Colonic mucosa (tissue), 4 donors: ENCODE results near the gene NFASC. TPM values are rescaled to one million over a fixed set of nuclear protein-coding genes. Genes with fewer than 3 reads are reported as not detected.

Source experiments
- DNase-seq: peaks from one replicate; pipeline ENCODE4 v3.0.0-alpha.2; 2020
- H3K27ac ChIP-seq: fragments of 200-600 bp; one replicate; pipeline ENCODE4 v1.8.0; 2021
- H3K27me3 ChIP-seq: fragments of 200-600 bp; one replicate; pipeline ENCODE4 v1.8.0; 2021
- H3K36me3 ChIP-seq: fragments of 200-600 bp; one replicate; pipeline ENCODE4 v1.8.0; 2021
- H3K4me1 ChIP-seq: fragments of 200-600 bp; one replicate; pipeline ENCODE4 v1.8.0; 2021; ENCODE audit warnings: mild to moderate bottlenecking
- H3K4me3 ChIP-seq: fragments of 200-600 bp; one replicate; pipeline ENCODE4 v1.8.0; 2021
- H3K9ac ChIP-seq, 2 donors: one replicate each; pipeline ENCODE4 v1.7.0; 2013; ENCODE audit warnings: control low read depth in 2 of 2, low read depth in 2 of 2, low read length in 2 of 2
- H3K9me3 ChIP-seq: fragments of 200-600 bp; one replicate; pipeline ENCODE4 v1.8.0; 2021
- intact Hi-C: fragments of 100-400 bp; cut with DNase I; formaldehyde crosslinking; loops from one replicate; pipeline ENCODE4 v1.14.1; 2022
- total RNA-seq, 2 donors: library from RNA; stranded (reverse); fragmentation: NEBNext Ultra II Directional in 1 of 2; extraction: Animal tissue kit (Norgen Biotek cat#: 25700) in 1 of 2; gene quantifications; one replicate each; pipeline ENCODE4 v1.2.1, GENCODE V29; 2021
- TF ChIP-seq, protein P1 (sequence below): fragments of 200-600 bp; IDR thresholded peaks from one replicate; pipeline ENCODE4 v1.8.0; 2022; ENCODE audit warnings: antibody characterized with exemption, mild to moderate bottlenecking
- donor health status: healthy.
- donor health status: DM: no; HTN: no; CAD: no.
- donor health status: DM: no; HTN: no; CAD: no.

The NFASC gene
- total RNA-seq, 2 donors from 2014 or later, result 12.1 to 13.9 TPM

DNA sequence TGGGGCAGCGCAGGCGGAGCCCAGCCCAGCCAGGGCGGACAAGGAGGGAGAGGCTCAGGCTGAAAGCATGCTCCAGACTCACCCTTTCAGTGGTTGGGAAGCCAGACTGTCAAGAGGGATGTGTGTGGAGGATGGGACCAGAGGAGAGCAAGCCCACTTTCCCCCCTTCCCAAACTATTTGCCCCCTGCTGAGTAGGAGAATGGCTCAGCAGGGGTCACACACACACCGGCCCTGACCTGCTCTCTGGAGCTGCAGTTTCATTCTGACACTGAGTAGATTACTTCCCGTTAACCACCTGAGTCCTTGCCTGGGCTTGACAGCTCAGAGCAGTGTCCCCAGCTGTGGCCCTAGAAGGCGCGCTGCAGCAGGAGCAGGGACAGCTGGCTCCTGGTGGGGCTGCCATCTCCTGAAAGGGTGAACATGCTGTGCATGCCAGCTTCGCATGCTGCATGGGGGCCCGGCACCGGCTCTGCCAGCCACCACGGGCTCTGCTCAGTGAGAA, 120.7 kb downstream of the NFASC start:
- Histone ChIP-seq H3K9me3 (no peaks in the 10 kb centered on the region), H3K36me3 (no peaks in the 10 kb centered on the region), H3K9ac (no peak overlapping the region), H3K4me3 (no peak overlapping the region), H3K27ac (no peak overlapping the region), H3K27me3 (no peaks in the 10 kb centered on the region), H3K4me1 (no peaks in the 10 kb centered on the region)
- intact Hi-C loops, result no loop called here
- DNase-seq, result no peak
- TF ChIP-seq, protein P1, sequence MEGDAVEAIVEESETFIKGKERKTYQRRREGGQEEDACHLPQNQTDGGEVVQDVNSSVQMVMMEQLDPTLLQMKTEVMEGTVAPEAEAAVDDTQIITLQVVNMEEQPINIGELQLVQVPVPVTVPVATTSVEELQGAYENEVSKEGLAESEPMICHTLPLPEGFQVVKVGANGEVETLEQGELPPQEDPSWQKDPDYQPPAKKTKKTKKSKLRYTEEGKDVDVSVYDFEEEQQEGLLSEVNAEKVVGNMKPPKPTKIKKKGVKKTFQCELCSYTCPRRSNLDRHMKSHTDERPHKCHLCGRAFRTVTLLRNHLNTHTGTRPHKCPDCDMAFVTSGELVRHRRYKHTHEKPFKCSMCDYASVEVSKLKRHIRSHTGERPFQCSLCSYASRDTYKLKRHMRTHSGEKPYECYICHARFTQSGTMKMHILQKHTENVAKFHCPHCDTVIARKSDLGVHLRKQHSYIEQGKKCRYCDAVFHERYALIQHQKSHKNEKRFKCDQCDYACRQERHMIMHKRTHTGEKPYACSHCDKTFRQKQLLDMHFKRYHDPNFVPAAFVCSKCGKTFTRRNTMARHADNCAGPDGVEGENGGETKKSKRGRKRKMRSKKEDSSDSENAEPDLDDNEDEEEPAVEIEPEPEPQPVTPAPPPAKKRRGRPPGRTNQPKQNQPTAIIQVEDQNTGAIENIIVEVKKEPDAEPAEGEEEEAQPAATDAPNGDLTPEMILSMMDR, result no peak

DNA sequence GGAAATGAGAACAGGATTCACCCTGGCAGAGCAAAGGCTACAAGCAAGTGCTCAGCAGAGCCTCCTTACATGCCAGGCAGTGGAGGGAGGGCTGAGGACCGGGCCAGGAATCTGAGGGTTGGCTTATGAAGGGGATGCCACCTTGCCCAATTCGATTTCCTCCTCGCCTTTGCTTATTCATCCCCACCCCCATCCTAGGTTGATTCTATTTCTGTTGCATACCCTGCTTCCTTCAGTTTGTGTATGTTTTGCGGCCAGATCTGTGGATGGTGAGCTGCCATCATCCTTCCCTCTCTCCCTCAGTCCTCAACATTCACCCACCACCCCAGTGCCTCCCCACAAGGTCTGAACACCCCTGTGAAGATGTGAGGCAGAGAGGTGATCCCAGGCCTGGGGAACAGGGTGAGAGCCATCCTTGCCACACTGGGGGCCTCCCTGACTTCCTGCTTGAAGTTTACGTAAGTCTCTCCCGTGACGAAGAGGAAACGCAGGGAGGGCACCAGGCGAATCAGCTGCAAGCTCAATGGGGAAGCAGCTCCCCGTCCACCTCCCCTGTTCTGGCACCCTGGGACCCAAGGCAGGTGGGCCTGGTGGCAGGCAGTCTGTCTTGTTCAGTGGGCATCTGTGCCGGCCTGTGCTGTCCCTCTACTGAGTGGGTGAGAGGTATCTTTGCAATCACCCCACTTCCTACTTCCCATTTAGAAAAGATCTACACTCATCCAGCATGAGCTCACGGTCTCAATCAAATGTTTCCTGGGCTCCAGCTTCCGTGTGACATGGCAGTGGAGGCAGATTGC, 121.7 kb downstream of the NFASC start:
- intact Hi-C loops, result no loop called here
- TF ChIP-seq, protein P1, result no peak
- Histone ChIP-seq H3K4me1 (no peaks in the 10 kb centered on the region), H3K9ac (no peak overlapping the region), H3K27me3 (no peaks in the 10 kb centered on the region), H3K9me3 (no peaks in the 10 kb centered on the region), H3K36me3 (no peaks in the 10 kb centered on the region), H3K4me3 (no peak overlapping the region), H3K27ac (no peak overlapping the region)
- no peak for DNase-seq

GRCh38 chr1:204992998-204993314, 122.3 kb downstream of the NFASC start:
- Histone ChIP-seq H3K36me3 (no peaks in the 10 kb centered on the region), H3K27ac (no peak overlapping the region), H3K4me3 (no peak overlapping the region), H3K4me1 (no peaks in the 10 kb centered on the region), H3K9me3 (no peaks in the 10 kb centered on the region), H3K27me3 (no peaks in the 10 kb centered on the region), H3K9ac (no peak overlapping the region)
- no peak for DNase-seq
- intact Hi-C loops, result no loop called here
- TF ChIP-seq, protein P1, result no peak

- H3K9ac ChIP-seq, result no peak overlapping the region
- intact Hi-C loops, result no loop called here
Observed at GRCh38 chr1:204994086-204994862, 123.6 kb downstream of the NFASC start.

GRCh38 chr1:204996981-204997380, 126.3 kb downstream of the NFASC start:
- Histone ChIP-seq H3K36me3 (no peaks in the 10 kb centered on the region), H3K4me3 (no peak overlapping the region), H3K9me3 (no peaks in the 10 kb centered on the region), H3K9ac (no peak overlapping the region), H3K27me3 (no peaks in the 10 kb centered on the region), H3K27ac (no peak overlapping the region), H3K4me1 (no peaks in the 10 kb centered on the region)
- intact Hi-C loops, result no loop called here
- no peak for DNase-seq
- TF ChIP-seq, protein P1, result no peak

More at GRCh38 chr1:204994086-204994862, 123.6 kb downstream of the NFASC start:
- Histone ChIP-seq H3K27me3 (no peaks in the 10 kb centered on the region), H3K4me1 (no peaks in the 10 kb centered on the region), H3K36me3 (no peaks in the 10 kb centered on the region), H3K27ac (no peak overlapping the region), H3K4me3 (no peak overlapping the region), H3K9me3 (no peaks in the 10 kb centered on the region)
- no peak for DNase-seq
- TF ChIP-seq, protein P1, result no peak
